Ovary (tissue), 3 donors: ENCODE data around the gene CHCHD1.

Source experiments
- EP300 ChIP-seq: sonication (generic); formaldehyde crosslinking; IDR thresholded peaks from one replicate; pipeline ENCODE4 v1.6.1; 2017; ENCODE audit warnings: antibody characterized with exemption
- POLR2A ChIP-seq: fragments of 450-650 bp; IDR thresholded peaks from one replicate; pipeline ENCODE4 v1.6.1; 2017; ENCODE audit warnings: antibody characterized with exemption, mild to moderate bottlenecking, moderate library complexity
- TF ChIP-seq, protein P1 (sequence below), 3 donors: fragments of 450-650 bp in 2 of 3; fragments of 200-600 bp in 1 of 3; IDR thresholded peaks; one replicate each; pipeline versions ENCODE4 v1.5.1 to v1.8.0; 2016 to 2022; ENCODE audit warnings: antibody characterized with exemption in 3 of 3, mild to moderate bottlenecking in 1 of 3
- donor health status: DM: no; HTN: no; CAD: no.

DNA sequence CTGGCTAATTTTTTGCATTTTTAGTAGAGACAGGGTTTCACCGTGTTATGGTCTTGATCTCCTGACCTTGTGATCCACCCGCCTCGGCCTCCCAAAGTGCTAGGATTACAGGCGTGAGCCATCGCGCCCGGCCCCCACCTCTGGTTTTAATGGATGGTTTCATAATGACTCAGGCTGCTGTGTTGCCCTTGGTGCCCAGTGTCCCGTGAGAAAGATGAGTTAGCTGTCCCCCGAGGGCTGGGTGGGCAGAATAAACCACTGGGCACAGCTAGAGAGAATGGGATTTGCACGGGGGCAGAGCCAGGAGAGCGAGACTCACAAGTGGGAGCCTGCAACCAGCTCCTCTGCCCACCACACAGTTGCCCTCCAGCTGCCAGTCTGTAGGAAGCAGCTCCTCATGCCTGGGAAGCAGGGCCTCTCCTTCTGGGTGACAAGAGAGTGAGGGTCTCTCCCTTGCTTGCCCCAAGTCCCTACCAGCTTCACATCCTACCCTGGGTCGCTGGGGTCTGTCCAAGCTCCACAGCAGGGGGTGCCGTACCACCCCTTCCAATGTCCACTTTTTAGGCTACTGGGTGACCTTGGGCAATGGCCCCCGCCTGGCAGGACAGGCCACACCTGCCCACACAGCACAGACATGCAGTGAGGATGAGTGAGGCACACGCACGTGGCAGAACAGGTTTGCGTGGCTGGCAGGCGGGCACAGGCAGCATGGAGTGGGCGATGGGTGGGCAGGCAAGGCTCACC, 45.7 kb downstream of the CHCHD1 start:
- TF ChIP-seq, protein P1, sequence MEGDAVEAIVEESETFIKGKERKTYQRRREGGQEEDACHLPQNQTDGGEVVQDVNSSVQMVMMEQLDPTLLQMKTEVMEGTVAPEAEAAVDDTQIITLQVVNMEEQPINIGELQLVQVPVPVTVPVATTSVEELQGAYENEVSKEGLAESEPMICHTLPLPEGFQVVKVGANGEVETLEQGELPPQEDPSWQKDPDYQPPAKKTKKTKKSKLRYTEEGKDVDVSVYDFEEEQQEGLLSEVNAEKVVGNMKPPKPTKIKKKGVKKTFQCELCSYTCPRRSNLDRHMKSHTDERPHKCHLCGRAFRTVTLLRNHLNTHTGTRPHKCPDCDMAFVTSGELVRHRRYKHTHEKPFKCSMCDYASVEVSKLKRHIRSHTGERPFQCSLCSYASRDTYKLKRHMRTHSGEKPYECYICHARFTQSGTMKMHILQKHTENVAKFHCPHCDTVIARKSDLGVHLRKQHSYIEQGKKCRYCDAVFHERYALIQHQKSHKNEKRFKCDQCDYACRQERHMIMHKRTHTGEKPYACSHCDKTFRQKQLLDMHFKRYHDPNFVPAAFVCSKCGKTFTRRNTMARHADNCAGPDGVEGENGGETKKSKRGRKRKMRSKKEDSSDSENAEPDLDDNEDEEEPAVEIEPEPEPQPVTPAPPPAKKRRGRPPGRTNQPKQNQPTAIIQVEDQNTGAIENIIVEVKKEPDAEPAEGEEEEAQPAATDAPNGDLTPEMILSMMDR (IDR thresholded peaks at IDR 0.05) = no peak
- TF ChIP-seq EP300 = no peak
- TF ChIP-seq POLR2A = no peak
